GM18505 (cell line): ENCODE measurements around the gene FOXJ3.
A peak's percentile ranks its signal among the peaks of the same experiment; 100 is the strongest.

Experiments used
- ATAC-seq: cut with Tn5 transposase; IDR thresholded peaks from one replicate; pipeline ENCODE4 v1.9.1; 2021; ENCODE audit not compliant: unreplicated experiment
- POLR2A ChIP-seq: IDR thresholded peaks from 4 replicates; pipeline ENCODE4 v1.6.1; 2011; ENCODE audit warnings: borderline replicate concordance; ENCODE audit not compliant: insufficient read depth, insufficient read length; ENCODE audit errors: extremely low read depth

The FOXJ3 gene

GRCh38 chr1:42335050-42335808 is at the start of gene FOXJ3:
Gene FOXJ3 (minus strand): TSS chr1:42335235. CDS start chr1:42311093, 24,142 bp downstream.
- TF ChIP-seq POLR2A, result peak; percentile 96
- ATAC-seq, result peak; percentile 73

- no peak for ATAC-seq
- TF ChIP-seq POLR2A, result no peak
Observed at GRCh38 chr1:42381280-42381673, 46.2 kb upstream of the FOXJ3 start.

GRCh38 chr1:42380586-42381279 is 45.7 kb upstream of the FOXJ3 start, which contains the start of gene RIMKLA:
Gene RIMKLA (plus strand): TSS chr1:42380792. CDS start chr1:42380935, 143 bp downstream.
- peak; percentile 72 for ATAC-seq
- TF ChIP-seq POLR2A, result no peak

GRCh38 chr1:42379794-42380585 is 45.0 kb upstream of the FOXJ3 start:
- TF ChIP-seq POLR2A, result no peak
- peak; percentile 36 for ATAC-seq

GRCh38 chr1:42372796-42373195 is 37.8 kb upstream of the FOXJ3 start:
- TF ChIP-seq POLR2A, result no peak
- ATAC-seq, result no peak

GRCh38 chr1:42370876-42371549 is 36.0 kb upstream of the FOXJ3 start:
- no peak for TF ChIP-seq POLR2A
- ATAC-seq, result no peak

GRCh38 chr1:42369471-42369870 is 34.4 kb upstream of the FOXJ3 start:
- no peak for TF ChIP-seq POLR2A
- ATAC-seq, result no peak

- no peak for ATAC-seq
- no peak for TF ChIP-seq POLR2A
Observed at GRCh38 chr1:42368096-42368795, 33.2 kb upstream of the FOXJ3 start.

- no peak for ATAC-seq
- no peak for TF ChIP-seq POLR2A
Observed at GRCh38 chr1:42365118-42365517, 30.1 kb upstream of the FOXJ3 start.

- ATAC-seq, result no peak
- no peak for TF ChIP-seq POLR2A
Observed at GRCh38 chr1:42364542-42364941, 29.5 kb upstream of the FOXJ3 start.

GRCh38 chr1:42364089-42364488 is 29.1 kb upstream of the FOXJ3 start:
- no peak for ATAC-seq
- TF ChIP-seq POLR2A, result no peak

- ATAC-seq, result no peak
Observed at GRCh38 chr1:42359466-42359865, 24.4 kb upstream of the FOXJ3 start.

More at GRCh38 chr1:42359466-42359865, 24.4 kb upstream of the FOXJ3 start:
- TF ChIP-seq POLR2A, result no peak
